AG09319 (cell line): Measurements from ENCODE around the gene ARHGEF16.

Source experiments
- DNase-seq: peaks from one replicate; pipeline ENCODE4 v3.0.0-alpha.2; 2010; ENCODE audit warnings: low read depth; ENCODE audit errors: extremely low read depth
- CTCF ChIP-seq: IDR thresholded peaks from 2 replicates; pipeline ENCODE4 v1.5.1; 2011; ENCODE audit warnings: low read depth, mild to moderate bottlenecking, inconsistent platforms, low read length, moderate library complexity

The ARHGEF16 gene

GRCh38 chr1:3524556-3525203 is 70.2 kb downstream of the ARHGEF16 start:
- DNase-seq = no peak
- TF ChIP-seq CTCF = no peak

- no peak for DNase-seq
- no peak for TF ChIP-seq CTCF
Observed at GRCh38 chr1:3525551-3526482, 71.4 kb downstream of the ARHGEF16 start.

GRCh38 chr1:3527774-3528173 is 73.3 kb downstream of the ARHGEF16 start:
- no peak for DNase-seq

GRCh38 chr1:3529099-3529729 is 74.7 kb downstream of the ARHGEF16 start:
- no peak for DNase-seq
- TF ChIP-seq CTCF = no peak

More at GRCh38 chr1:3527774-3528173, 73.3 kb downstream of the ARHGEF16 start:
- TF ChIP-seq CTCF = no peak

- DNase-seq = no peak
- no peak for TF ChIP-seq CTCF
Observed at GRCh38 chr1:3530086-3530925, 75.8 kb downstream of the ARHGEF16 start.
